SK-N-SH (cell line): Measurements from ENCODE around the gene SCYGR4. TPM values are rescaled to one million over a fixed set of nuclear protein-coding genes. Genes with fewer than 3 reads are reported as not detected.

Experiments
- CTCF ChIA-PET: fragments of 300-600, 350-600 bp; formaldehyde crosslinking; extraction: SDS; loops from one replicate; lab custom pipeline; 2021; lab: Yijun Ruan, JAX
- POLR2A ChIA-PET: fragments of 350-600 bp; sonication (Branson Sonifier 250); formaldehyde crosslinking; extraction: SDS; loops from one replicate; lab custom pipeline; 2020; ENCODE audit warnings: antibody characterized with exemption, inconsistent platforms; lab: Yijun Ruan, JAX
- DNase-seq: peaks from one replicate; pipeline ENCODE4 v3.0.0; 2012
- H2AFZ ChIP-seq: fragments of 200-600 bp; sonication (generic); 2 replicates; pipeline ENCODE4 v1.8.1; 2016; ENCODE audit warnings: antibody characterized with exemption, mild to moderate bottlenecking, low read depth
- H3F3A ChIP-seq: fragments of 200-600 bp; sonication (generic); replicated peaks from 2 replicates; pipeline ENCODE3; 2016; ENCODE audit warnings: antibody characterized with exemption, mild to moderate bottlenecking; ENCODE audit not compliant: insufficient read depth
- H3K27ac ChIP-seq, 2 experiments: fragments of 200-500 bp in 1 of 2; fragments of 200-600 bp in 1 of 2; sonication (Bioruptor generic) in 1 of 2; sonication (generic), shearing (Covaris generic) in 1 of 2; 2 replicates each; pipeline versions ENCODE4 v1.5.1 to v1.6.1; 2014 to 2016; ENCODE audit warnings: low read depth in 2 of 2, inconsistent platforms in 1 of 2, low read length in 1 of 2, mild to moderate bottlenecking in 1 of 2, mixed read lengths in 1 of 2
- H3K27me3 ChIP-seq: fragments of 200-600 bp; sonication (generic), shearing (Covaris generic); 2 replicates; pipeline ENCODE4 v1.6.1; 2016; ENCODE audit warnings: mixed run types; ENCODE audit not compliant: insufficient read depth
- H3K36me3 ChIP-seq, 2 experiments: fragments of 200-500 bp in 1 of 2; fragments of 200-600 bp in 1 of 2; sonication (Bioruptor generic) in 1 of 2; sonication (generic) in 1 of 2; replicated peaks in 1 of 2; 2 replicates each; pipeline versions ENCODE3 to v1.5.1; 2014 to 2016; ENCODE audit warnings: low read length in 1 of 2, mild to moderate bottlenecking in 1 of 2; ENCODE audit not compliant: insufficient read depth in 2 of 2, control insufficient read depth in 1 of 2
- H3K4me1 ChIP-seq, 2 experiments: fragments of 200-500 bp in 1 of 2; fragments of 200-600 bp in 1 of 2; sonication (Bioruptor generic) in 1 of 2; sonication (generic), shearing (Covaris generic) in 1 of 2; 2 replicates each; pipeline versions ENCODE4 v1.5.1 to v1.6.1; 2014 to 2016; ENCODE audit warnings: low read depth in 1 of 2, low read length in 1 of 2, mixed run types in 1 of 2; ENCODE audit not compliant: insufficient read depth in 2 of 2, control insufficient read depth in 1 of 2
- H3K4me2 ChIP-seq: fragments of 200-600 bp; sonication (generic), shearing (Covaris generic); 2 replicates; pipeline ENCODE4 v1.6.1; 2017; ENCODE audit warnings: mixed run types
- H3K4me3 ChIP-seq, 2 experiments: fragments of 200-500 bp in 1 of 2; fragments of 200-600 bp in 1 of 2; sonication (Bioruptor generic) in 1 of 2; sonication (generic), shearing (Covaris generic) in 1 of 2; 2 replicates each; pipeline versions ENCODE4 v1.5.1 to v1.8.1; 2014 to 2016; ENCODE audit warnings: low read depth in 2 of 2, inconsistent platforms in 1 of 2, low read length in 1 of 2, mild to moderate bottlenecking in 1 of 2, mixed read lengths in 1 of 2, moderate library complexity in 1 of 2
- H3K79me2 ChIP-seq: fragments of 200-600 bp; sonication (generic); 2 replicates; pipeline ENCODE4 v1.8.1; 2017; ENCODE audit warnings: mild to moderate bottlenecking; ENCODE audit not compliant: insufficient read depth
- H3K9ac ChIP-seq: fragments of 200-600 bp; sonication (generic); 2 replicates; pipeline ENCODE4 v1.6.1; 2017; ENCODE audit warnings: mixed run types
- H3K9me2 ChIP-seq: fragments of 200-600 bp; sonication (generic); 2 replicates; pipeline ENCODE4 v1.6.1; 2017; ENCODE audit warnings: mixed run types
- H3K9me3 ChIP-seq: fragments of 200-600 bp; sonication (generic); 2 replicates; pipeline ENCODE4 v1.6.1; 2017; ENCODE audit warnings: mixed run types, mild to moderate bottlenecking, moderate library complexity
- H4K20me1 ChIP-seq: fragments of 200-600 bp; sonication (generic); 2 replicates; pipeline ENCODE4 v1.6.1; 2017; ENCODE audit warnings: mild to moderate bottlenecking, mixed run types; ENCODE audit not compliant: insufficient read depth
- CHD2 ChIP-seq: fragments of 150-350 bp; IDR thresholded peaks from 2 replicates; pipeline ENCODE4 v1.6.1; 2018; ENCODE audit warnings: low read length; ENCODE audit not compliant: partially characterized antibody
- FOSL2 ChIP-seq: IDR thresholded peaks from 2 replicates; pipeline ENCODE4 v1.4.0; 2012; ENCODE audit warnings: low read depth, mild to moderate bottlenecking, moderate library complexity, borderline replicate concordance
- FOXM1 ChIP-seq: IDR thresholded peaks from 2 replicates; pipeline ENCODE4 v1.4.0; 2012; ENCODE audit warnings: low read depth, mild to moderate bottlenecking
- GATA2 ChIP-seq: sonication (generic); formaldehyde crosslinking; IDR thresholded peaks from 2 replicates; pipeline ENCODE4 v1.5.0; 2020; ENCODE audit warnings: mild to moderate bottlenecking, missing genetic modification reagents
- IRF3 ChIP-seq: fragments of 150-350 bp; IDR thresholded peaks from 2 replicates; pipeline ENCODE4 v1.6.1; 2016; ENCODE audit warnings: mild to moderate bottlenecking, low read depth, low read length
- JUND ChIP-seq: IDR thresholded peaks from 2 replicates; pipeline ENCODE4 v1.4.0; 2012
- MEF2A ChIP-seq: IDR thresholded peaks from 2 replicates; pipeline ENCODE4 v1.4.0; 2012; ENCODE audit warnings: low read depth, borderline replicate concordance
- NFIC ChIP-seq: IDR thresholded peaks from 2 replicates; pipeline ENCODE4 v1.4.0; 2012; ENCODE audit warnings: borderline replicate concordance
- POLR2AphosphoS5 ChIP-seq: IDR thresholded peaks from 2 replicates; pipeline ENCODE4 v1.6.1; 2012; ENCODE audit warnings: low read depth, low read length
- SIN3A ChIP-seq: IDR thresholded peaks from 2 replicates; pipeline ENCODE4 v1.6.1; 2012; ENCODE audit warnings: low read depth, mild to moderate bottlenecking, low read length, moderate library complexity, borderline replicate concordance
- TAF1 ChIP-seq: IDR thresholded peaks from 2 replicates; pipeline ENCODE4 v1.6.1; 2012; ENCODE audit warnings: low read depth, mild to moderate bottlenecking, low read length, moderate library complexity, borderline replicate concordance
- WGBS: methylation state at CpG from one replicate; pipeline ENCODE4 v1.1.6; 2017; ENCODE audit warnings: low lambda C conversion rate; 5-methylcytosine and 5-hydroxymethylcytosine counted together
- polyA plus RNA-seq, 3 experiments: library from polyadenylated mRNA; depleted of rRNA; stranded (reverse); fragments of >200 nt; gene quantifications; 2 replicates each; pipeline ENCODE4 v1.2.3, GENCODE V29; 2012
- TF ChIP-seq, protein P1 (sequence below): IDR thresholded peaks from 2 replicates; pipeline ENCODE4 v1.4.0; 2012; ENCODE audit warnings: low read depth, borderline replicate concordance
- TF ChIP-seq, protein P2 (sequence below): fragments of 200-600 bp; sonication (generic); IDR thresholded peaks from 2 replicates; pipeline ENCODE4 v1.6.1; 2017; ENCODE audit warnings: antibody characterized with exemption, mild to moderate bottlenecking, moderate library complexity

SCYGR4 gene
- polyA plus RNA-seq, 1 of the 3 experiments (the other 2 are of a cell fraction) = not detected

- ChIA-PET CTCF (no interaction called here), POLR2A (no interaction called here)
- Histone ChIP-seq H3K9me3 (no peaks in the 10 kb centered on the region), H3K4me1 (no peaks in the 10 kb centered on the region), H3K79me2 (no peaks in the 10 kb centered on the region), H3F3A (no peaks in the 10 kb centered on the region), H2AFZ (no peak overlapping the region), H3K4me3 (no peak overlapping the region)
- no peak for DNase-seq
- TF ChIP-seq, protein P1, sequence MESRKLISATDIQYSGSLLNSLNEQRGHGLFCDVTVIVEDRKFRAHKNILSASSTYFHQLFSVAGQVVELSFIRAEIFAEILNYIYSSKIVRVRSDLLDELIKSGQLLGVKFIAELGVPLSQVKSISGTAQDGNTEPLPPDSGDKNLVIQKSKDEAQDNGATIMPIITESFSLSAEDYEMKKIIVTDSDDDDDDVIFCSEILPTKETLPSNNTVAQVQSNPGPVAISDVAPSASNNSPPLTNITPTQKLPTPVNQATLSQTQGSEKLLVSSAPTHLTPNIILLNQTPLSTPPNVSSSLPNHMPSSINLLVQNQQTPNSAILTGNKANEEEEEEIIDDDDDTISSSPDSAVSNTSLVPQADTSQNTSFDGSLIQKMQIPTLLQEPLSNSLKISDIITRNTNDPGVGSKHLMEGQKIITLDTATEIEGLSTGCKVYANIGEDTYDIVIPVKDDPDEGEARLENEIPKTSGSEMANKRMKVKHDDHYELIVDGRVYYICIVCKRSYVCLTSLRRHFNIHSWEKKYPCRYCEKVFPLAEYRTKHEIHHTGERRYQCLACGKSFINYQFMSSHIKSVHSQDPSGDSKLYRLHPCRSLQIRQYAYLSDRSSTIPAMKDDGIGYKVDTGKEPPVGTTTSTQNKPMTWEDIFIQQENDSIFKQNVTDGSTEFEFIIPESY = no peak
- TF ChIP-seq, all 33 proteins: peak for 0
- H3K36me3 ChIP-seq = no peaks in the 10 kb centered on the region
- H3K9me2 ChIP-seq = no peaks in the 10 kb centered on the region
- H3K27me3 ChIP-seq = no peaks in the 10 kb centered on the region
- H3K4me2 ChIP-seq = no peak overlapping the region; the same call in 1 of the 2 replicates
- H4K20me1 ChIP-seq = no peaks in the 10 kb centered on the region
- no peak overlapping the region for H3K9ac ChIP-seq
- WGBS = 65% methylated on average over 6 of the region's 16 CpGs
- no peak overlapping the region for H3K27ac ChIP-seq
Observed at GRCh38 chr2:227608561-227609338, 8.5 kb upstream of the SCYGR4 start.

DNA sequence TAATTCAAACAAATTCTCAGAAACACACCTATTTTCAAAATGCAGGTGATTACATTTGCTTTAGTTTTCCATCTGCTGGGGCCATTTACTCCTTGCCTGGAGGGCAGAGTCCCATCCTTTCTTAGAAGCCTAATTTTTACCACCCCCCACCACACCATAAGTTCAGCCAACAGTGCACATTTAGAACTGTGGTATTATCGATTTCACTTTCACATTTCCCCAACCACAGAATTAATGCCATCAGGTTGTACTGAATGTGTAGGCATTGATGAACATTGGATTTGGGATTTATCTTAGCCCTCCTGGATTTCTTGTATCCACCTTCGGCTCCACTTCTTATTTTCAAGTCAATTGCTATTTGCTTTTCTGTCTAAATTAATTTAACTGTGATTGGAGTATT, 7.2 kb upstream of the SCYGR4 start:
- Histone ChIP-seq H3K9me2 (no peaks in the 10 kb centered on the region), H3K4me2 (no peak overlapping the region), H3K27me3 (no peaks in the 10 kb centered on the region), H2AFZ (no peak overlapping the region), H4K20me1 (no peaks in the 10 kb centered on the region), H3K27ac (no peak overlapping the region), H3K4me1 (no peaks in the 10 kb centered on the region), H3K9me3 (no peaks in the 10 kb centered on the region), H3K79me2 (no peaks in the 10 kb centered on the region), H3K36me3 (no peaks in the 10 kb centered on the region), H3K4me3 (no peak overlapping the region), H3K9ac (no peak overlapping the region), H3F3A (no peaks in the 10 kb centered on the region)
- WGBS = 59% methylated on average over 2 of the region's 2 CpGs
- ChIA-PET CTCF (no interaction called here), POLR2A (no interaction called here)
- TF ChIP-seq FOSL2 = no peak
- no peak for TF ChIP-seq POLR2AphosphoS5
- DNase-seq = no peak

DNA sequence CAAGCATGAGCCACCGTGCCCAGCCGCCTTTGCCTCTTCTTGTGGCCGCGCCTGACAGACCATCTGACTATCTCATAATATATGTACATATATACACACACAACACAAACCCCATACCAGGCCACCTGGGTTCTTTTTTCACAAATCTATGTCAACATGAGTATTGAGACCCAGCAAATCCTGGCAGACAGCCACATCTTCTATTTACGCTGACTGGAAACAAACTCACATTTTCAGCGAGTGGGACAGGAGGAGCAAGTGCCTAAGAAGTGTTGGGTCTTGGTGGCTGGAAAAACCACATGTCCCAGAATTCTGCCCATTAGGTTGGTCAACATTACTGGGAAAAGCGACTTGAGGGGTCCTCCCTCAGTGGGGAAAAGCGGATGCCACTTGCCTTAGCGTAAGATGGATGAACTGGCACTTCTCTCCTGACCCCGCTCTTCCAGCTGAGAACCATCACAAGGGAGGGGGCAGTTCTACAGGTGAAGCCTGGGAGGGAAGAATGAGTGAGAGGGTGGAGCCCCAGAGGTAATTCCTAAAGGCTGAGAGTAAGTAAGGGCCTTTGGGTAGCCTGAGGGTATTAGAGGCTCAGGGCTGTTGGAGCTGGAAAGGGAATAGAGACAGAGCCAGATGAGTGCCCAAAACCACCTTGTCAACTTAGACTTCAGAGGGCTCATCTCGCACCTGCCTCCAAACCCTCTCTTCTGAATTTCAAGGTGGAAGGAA, 4.6 kb upstream of the SCYGR4 start:
- no peak overlapping the region for H2AFZ ChIP-seq
- WGBS = 64% methylated on average over 10 of the region's 11 CpGs
- no peaks in the 10 kb centered on the region for H3K9me2 ChIP-seq
- H3K4me2 ChIP-seq = no peak overlapping the region
- H3K27me3 ChIP-seq = no peaks in the 10 kb centered on the region
- no peaks in the 10 kb centered on the region for H3K36me3 ChIP-seq
- ChIA-PET CTCF (interaction anchor here (2.5 kb wide), 1 partner anchor 46 kb away, joined by 7 read pairs; no protein-coding TSS in a partner anchor), POLR2A (no interaction called here)
- no peaks in the 10 kb centered on the region; a peak in 1 of 4 replicates for H3K4me1 ChIP-seq
- DNase-seq = no peak
- no peak overlapping the region for H3K9ac ChIP-seq
- H3K79me2 ChIP-seq = no peaks in the 10 kb centered on the region
- H3F3A ChIP-seq = no peaks in the 10 kb centered on the region
- no peak overlapping the region for H3K4me3 ChIP-seq
- H3K27ac ChIP-seq = no peak overlapping the region
- H3K9me3 ChIP-seq = no peaks in the 10 kb centered on the region
- H4K20me1 ChIP-seq = no peaks in the 10 kb centered on the region
- TF ChIP-seq FOXM1 = no peak
- TF ChIP-seq TAF1 = no peak
- TF ChIP-seq CHD2 = no peak
- no peak for TF ChIP-seq SIN3A
- TF ChIP-seq POLR2AphosphoS5 = no peak
- TF ChIP-seq, protein P2, sequence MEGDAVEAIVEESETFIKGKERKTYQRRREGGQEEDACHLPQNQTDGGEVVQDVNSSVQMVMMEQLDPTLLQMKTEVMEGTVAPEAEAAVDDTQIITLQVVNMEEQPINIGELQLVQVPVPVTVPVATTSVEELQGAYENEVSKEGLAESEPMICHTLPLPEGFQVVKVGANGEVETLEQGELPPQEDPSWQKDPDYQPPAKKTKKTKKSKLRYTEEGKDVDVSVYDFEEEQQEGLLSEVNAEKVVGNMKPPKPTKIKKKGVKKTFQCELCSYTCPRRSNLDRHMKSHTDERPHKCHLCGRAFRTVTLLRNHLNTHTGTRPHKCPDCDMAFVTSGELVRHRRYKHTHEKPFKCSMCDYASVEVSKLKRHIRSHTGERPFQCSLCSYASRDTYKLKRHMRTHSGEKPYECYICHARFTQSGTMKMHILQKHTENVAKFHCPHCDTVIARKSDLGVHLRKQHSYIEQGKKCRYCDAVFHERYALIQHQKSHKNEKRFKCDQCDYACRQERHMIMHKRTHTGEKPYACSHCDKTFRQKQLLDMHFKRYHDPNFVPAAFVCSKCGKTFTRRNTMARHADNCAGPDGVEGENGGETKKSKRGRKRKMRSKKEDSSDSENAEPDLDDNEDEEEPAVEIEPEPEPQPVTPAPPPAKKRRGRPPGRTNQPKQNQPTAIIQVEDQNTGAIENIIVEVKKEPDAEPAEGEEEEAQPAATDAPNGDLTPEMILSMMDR = no peak
- no peak for TF ChIP-seq NFIC
- TF ChIP-seq IRF3 = no peak
- no peak for TF ChIP-seq MEF2A
- TF ChIP-seq JUND = no peak
- no peak for TF ChIP-seq GATA2
